Right ventricle myocardium inferior (tissue), 1 donor: Measurements from ENCODE around the gene LSM3. TPM values are rescaled to one million over a fixed set of nuclear protein-coding genes. Genes with fewer than 3 reads are reported as not detected.
"Not testable (repeated sequence)": the region's sequence is repeated elsewhere in the genome, so short reads cannot be mapped to it uniquely, and the experiment has no call there.

Source experiments
- ATAC-seq: fragments of 200-7000 bp; cut with Tn5 transposase; one replicate; pipeline ENCODE4 v1.9.1; 2020; ENCODE audit warnings: mild to moderate bottlenecking, moderate library complexity
- DNase-seq: peaks from one replicate; pipeline ENCODE4 v3.0.0; 2021; ENCODE audit errors: missing footprints
- intact Hi-C: fragments of 100-400 bp; cut with DNase I; formaldehyde crosslinking; loops from one replicate; pipeline ENCODE4 v1.11.0; 2022
- total RNA-seq: library from RNA; stranded (reverse); fragmentation: NEBNext Ultra II Directional; extraction: Animal tissue kit (Norgen Biotek cat#: 25700); gene quantifications from one replicate; pipeline ENCODE4 v1.2.1, GENCODE V29; 2021
- donor health status: DM: no; HTN: yes; CAD: no; lungs with severe emphysema.

LSM3 gene
- total RNA-seq, 1 donor from 2014 or later = 17.2 TPM

DNA sequence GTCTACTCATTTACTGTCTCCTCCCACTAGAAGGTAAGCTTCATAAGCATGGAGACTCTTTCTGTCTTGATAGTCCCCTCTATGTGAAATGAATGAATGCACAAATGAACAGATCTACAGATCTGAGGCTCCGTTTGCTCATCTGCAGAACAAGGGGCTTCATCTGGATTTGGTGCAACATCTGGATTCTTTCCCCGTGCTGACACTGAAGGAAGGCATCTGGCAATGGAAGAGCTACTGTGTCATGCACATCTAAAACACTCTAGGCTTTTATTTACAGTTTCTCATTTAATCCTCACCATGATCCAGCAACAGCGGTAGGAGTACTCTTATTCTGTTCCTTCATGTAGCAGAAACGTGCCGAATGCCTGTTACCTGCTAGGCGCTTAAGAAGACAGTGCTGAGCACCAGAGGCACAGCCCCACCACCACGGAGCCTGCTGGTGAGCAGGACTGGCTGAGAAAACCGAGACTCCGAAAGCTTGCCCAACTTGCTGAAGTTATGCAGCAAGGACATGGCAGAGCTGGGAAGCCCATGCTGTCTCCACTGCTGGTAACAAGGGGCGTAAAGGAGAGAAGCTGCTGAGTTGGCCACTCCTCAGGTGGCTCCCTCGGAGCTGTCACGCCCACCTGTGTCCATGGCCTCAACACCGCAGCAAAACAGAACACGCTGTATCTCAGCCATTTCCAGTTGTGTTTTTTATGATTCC is 31.1 kb downstream of the LSM3 start:
- ATAC-seq = no peak
- no peak for DNase-seq
- intact Hi-C loops = no loop called here

DNA sequence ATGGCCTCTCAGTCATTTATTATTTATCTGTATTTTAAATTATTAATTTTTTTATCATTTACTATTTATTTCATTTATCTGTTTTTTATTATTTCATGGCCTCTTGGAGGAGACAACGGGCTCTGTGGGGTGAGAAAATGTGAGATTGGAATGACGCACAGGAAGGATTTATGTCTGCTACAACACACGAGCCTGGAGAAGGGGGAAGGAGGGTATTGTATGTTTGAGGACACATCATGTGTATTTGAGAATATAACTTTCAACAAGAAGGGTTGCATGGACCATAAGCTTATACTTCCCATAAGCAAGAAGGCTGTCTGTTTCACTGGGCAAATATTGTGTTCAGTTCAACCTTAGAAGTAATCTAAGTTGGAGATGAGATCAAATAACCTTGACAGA is 31.7 kb downstream of the LSM3 start:
- ATAC-seq = no peak
- intact Hi-C loops = no loop called here
- DNase-seq = no peak

GRCh38 chr3:14210843-14211594 is 32.4 kb downstream of the LSM3 start:
- no peak for DNase-seq
- no peak for ATAC-seq
- intact Hi-C loops = no loop called here

DNA sequence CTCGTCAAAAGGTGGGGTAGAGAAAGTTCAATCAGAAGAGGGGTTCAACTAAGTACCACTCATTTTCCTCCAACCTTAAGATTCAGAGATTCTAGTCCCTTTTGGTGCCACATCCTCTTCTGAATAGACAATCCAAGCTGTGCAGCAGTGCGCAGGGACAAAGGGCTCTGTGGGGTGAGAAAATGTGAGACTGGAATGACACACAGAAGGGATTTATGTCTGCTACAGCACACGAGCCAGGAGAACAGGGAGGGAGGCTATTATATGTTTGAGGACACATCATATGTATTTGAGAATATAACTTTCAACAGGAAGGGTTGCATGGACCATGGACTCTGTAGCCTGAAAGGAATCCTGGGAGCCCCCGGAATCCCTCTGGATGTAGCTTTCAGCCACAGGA is 33.0 kb downstream of the LSM3 start:
- no peak for ATAC-seq
- intact Hi-C loops = no loop called here
- DNase-seq = no peak

DNA sequence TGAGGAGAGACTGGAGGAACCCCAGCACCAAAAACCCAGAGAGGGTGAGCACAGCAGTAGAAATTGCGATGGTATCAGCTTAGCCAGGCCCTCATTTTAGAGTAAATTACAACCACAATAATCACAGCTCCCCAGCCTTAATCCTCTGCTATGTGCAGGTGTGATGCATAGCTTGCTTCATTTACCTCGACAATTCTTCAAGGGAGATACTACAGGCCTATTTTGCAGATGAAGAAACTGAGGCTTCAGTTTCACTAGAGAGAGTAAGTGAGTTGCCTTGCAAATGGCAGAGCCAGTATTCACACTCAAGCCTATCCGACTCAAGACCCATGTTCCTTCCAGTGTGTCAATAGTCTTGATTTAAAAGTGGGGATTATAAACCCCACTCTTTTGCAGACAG is 33.4 kb downstream of the LSM3 start:
- no peak for DNase-seq
- no peak for ATAC-seq
- intact Hi-C loops = no loop called here

DNA sequence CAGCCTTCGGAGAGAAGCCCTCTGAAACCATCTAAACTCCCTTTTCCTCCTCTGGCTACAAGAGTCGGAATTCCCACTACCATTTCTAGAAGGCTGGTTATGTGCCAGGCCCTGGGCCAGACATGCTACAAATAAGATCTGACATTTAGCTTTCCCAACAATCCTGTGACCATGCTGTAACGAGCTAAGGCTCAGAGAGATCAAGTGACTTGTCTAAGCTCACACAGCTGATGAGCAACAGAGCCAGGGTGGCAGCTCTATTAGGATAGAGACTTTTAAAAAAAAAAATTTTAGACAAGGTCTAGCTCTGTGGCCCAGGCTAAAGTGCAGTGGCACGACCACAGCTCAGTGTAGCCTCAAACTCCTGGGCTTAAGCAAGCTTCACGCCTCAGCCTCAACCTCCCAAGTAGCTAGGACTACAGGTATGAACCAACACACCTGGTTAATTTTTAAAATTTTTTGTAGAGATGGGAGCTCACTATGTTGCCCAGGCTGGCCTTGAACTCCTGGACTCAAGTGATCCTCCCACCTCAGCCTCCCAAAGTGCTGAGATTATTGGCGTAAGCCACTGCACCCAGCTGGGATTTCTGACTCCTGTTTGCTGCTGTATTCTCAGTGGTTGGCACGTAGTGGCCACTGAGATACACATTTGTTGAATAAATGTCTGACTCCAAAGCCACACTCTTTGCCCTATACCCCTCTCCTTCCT is 34.6 kb downstream of the LSM3 start:
- ATAC-seq = no peak
- no peak for DNase-seq
- intact Hi-C loops = no loop called here

- ATAC-seq = no peak
- no peak for DNase-seq
- intact Hi-C loops = no loop called here
These were observed 36.1 kb downstream of the LSM3 start for GRCh38 chr3:14214764-14215163.

- peak; percentile 26 for ATAC-seq
- intact Hi-C loops = no loop called here
- no peak for DNase-seq
These were observed 37.8 kb downstream of the LSM3 start for GRCh38 chr3:14216257-14217048.

DNA sequence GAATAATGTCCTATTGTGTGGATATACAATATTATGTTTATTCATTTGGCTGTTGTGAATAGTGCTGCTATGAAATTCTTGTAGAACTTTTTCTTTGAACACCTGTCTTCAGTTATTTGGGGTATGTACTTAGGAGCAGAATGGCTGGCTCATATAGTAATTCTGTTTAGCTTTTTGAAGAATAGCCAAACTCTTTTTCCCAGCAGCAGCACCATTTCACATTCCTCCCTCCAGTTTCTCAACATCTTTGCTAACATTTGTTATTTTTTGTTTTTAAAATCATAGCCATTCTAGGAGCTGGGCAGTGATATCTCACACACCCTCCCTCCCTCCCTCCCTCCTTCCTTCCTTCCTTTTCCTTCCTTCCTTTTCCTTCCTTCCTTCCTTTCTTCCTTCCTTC is 39.7 kb downstream of the LSM3 start:
- DNase-seq (no peak), ATAC-seq (no peak)
- intact Hi-C loops = no loop called here

DNA sequence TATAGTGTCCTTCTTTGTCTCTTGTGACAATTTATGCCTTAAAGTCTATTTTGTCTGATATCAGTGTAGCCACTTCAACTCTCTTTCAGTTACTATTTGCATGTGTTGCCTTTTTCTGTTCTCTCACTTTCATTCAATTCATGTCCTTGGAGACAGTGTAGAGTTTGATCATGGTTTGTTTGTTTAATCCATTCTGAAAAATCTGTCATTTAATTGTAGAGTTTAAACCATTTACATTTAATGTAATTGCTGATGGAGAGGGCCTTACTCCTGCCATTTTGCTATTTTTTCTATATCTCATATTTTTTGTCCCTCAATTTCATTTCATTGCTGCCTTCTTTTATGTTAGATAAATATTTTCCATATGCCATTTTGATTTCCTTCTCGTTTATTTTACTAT is 42.3 kb downstream of the LSM3 start:
- no peak for DNase-seq
- ATAC-seq = no peak
- intact Hi-C loops = no loop called here

- DNase-seq (no peak), ATAC-seq (no peak)
- intact Hi-C loops = no loop called here
These were observed 43.3 kb downstream of the LSM3 start for GRCh38 chr3:14221902-14222301.

- ATAC-seq (peak; percentile 44), DNase-seq (no peak)
- intact Hi-C loops = no loop called here
These were observed 43.8 kb downstream of the LSM3 start for GRCh38 chr3:14222457-14222856.

DNA sequence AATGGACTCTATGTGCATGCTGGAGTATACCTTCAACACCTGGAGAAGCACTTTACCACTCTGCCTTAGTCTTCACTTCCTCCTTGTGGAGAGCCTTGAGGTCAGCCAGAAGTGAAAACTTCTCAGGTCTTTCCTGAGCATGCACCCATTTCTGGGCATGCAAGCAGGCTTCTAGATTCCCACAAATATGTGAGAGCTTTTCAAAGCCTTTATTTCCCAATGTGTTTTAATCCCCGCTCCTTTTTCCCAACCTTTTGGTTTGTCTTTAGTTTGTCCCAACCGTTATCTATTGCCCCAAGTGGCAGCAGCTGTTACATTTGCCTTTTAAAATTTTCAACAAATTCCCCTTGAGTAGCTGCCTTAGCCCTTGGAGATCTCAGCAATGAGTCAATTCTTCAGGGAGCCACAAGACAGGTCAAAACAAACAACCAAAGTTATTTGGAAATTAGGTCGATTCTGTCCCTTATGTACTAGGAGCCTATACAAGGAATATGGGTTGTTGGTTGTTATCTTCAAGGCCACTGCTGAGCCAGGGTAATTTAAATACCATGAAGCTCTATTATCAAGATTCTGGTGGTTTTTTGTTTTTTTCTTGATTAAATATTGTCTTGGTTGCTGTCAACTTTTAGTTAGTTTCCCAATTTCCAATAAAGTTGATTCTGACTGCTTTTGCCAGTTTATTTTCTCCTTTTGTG is 44.4 kb downstream of the LSM3 start:
- DNase-seq (no peak), ATAC-seq (peak; percentile 64)
- intact Hi-C loops = no loop called here

DNA sequence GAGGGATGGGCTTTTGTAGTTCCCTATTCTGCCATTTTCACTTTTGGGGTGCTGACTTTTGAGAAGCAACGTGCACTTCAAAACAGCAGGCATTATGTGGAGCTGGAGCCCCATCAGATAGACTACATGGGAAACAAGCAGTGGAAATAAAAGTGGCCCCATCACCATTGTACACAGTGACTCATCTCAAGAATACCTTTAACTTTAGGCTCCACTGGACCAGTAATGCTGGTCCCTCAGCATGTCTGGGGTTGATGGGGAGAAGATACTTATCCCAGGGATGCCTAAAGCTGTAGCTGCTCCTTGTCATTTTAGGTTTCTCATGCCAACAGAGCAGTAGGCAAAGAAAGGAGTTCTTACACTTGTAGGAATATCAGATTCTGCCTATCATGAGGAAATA is 45.0 kb downstream of the LSM3 start:
- DNase-seq (no peak), ATAC-seq (no peak)
- intact Hi-C loops = no loop called here

DNA sequence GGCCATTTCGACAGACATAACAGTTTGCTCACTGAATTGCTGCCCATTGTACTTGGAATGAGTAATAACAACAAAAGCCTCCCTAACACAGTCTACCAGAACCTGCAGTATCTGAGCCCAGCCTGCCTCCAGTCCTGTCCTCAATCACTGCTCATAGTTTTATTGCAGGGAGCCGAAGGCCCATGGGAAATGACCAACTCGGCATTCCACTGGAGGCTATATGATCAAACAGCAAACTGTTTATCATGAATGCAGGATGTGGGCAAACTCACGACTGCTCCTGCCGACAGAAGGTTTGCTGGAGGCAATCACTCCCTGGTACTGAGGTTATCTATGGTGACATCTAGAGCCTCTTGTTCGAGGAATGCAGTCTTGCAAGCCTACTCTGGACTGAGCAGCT is 46.3 kb downstream of the LSM3 start:
- intact Hi-C loops = no loop called here
- ATAC-seq (no peak), DNase-seq (no peak)

DNA sequence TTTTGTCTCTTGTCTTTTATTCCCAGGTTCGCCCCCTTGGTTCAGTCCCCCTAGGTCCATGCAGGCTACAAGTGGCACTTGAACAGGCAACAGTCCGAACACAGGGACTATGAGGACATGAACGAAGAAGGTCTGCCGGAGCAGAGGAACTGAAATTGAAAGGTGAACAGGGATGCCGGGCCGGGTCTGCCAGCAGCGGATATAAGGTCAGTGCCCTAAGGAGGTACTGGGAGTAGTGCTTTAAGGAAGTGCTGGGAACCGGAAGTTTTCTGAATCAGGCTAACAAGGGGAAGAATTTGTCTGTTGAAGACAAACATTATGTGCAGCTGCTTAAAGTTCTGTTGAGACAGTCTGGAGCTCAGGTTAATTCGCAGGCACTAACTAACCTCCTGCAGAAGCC is 46.8 kb downstream of the LSM3 start:
- DNase-seq (no peak), ATAC-seq (no peak)
- intact Hi-C loops = no loop called here

GRCh38 chr3:14226351-14226750 is 47.7 kb downstream of the LSM3 start:
- ATAC-seq, intact Hi-C loops, DNase-seq: not testable (repeated sequence)

DNA sequence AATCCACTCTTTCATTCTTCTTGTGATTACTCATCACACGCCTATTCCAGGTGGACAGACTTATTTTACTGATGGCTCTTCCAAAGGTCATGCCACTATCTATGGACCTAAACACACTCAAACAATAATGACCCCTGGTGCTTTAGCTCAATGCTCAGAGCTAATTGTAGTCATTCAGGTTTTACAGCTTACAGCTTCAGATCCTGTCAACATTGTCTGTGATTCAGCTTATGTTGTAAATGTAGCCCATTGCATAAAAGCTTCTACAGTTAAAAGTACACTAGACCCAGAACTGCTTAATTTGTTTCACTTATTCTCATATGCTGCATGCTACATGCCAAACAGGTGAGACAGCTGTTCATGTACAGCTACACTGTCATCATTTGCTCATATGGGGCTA is 49.2 kb downstream of the LSM3 start:
- ATAC-seq (no peak), DNase-seq (no peak)
- intact Hi-C loops = no loop called here
